AG04449 (cell line): Measurements from ENCODE around the gene GARIN3.

Experiments
- CTCF ChIA-PET: fragments of 350-600 bp; formaldehyde crosslinking; extraction: SDS; loops from one replicate; lab custom pipeline; 2021; ENCODE audit warnings: antibody characterized with exemption; lab: Yijun Ruan, JAX
- POLR2A ChIA-PET: fragments of 400-600, 350-600 bp; formaldehyde crosslinking; extraction: SDS; loops from one replicate; lab custom pipeline; 2020; ENCODE audit warnings: antibody characterized with exemption, inconsistent platforms; lab: Yijun Ruan, JAX
- DNase-seq: peaks from one replicate; pipeline ENCODE4 v3.0.0-alpha.2; 2010; ENCODE audit warnings: low read depth, low spot score
- H3K4me3 ChIP-seq: 2 replicates; pipeline ENCODE4 v1.5.1; 2011; ENCODE audit warnings: low read depth, mild to moderate bottlenecking, control low read depth, low read length
- CTCF ChIP-seq: IDR thresholded peaks from one replicate; pipeline ENCODE4 v1.5.1; 2011; ENCODE audit warnings: mild to moderate bottlenecking, moderate library complexity, low read length, control low read depth, inconsistent platforms; ENCODE audit not compliant: insufficient read depth; ENCODE audit errors: missing control alignments

The GARIN3 gene

DNA sequence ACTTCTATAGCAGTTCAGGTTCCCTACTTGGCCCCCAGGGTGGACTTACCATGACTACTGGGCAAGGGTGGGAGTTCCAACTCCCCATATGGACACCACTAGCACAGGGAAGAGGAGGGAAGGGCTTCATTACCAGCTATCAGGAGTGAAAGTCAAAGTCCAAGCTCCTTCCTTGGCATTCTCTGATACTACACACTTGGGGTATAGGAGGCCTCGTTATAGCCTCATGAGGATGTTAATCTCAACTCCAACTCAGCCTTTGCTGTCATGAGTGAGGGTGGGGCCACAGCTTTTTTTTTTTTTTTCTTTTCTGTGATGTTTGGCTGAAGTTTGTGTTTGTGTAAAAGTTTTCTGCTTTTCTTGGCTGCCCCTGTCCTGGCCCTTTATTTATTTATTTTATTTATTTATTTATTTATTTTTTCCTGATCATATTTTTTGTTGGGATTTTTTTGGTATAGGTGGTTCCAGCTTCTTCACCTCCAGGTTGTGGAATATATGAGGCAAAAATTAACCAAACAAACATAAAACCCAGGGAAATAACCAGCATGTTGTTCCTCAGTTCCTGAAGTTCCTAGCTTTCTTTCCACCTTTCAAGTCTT lies 8.7 kb downstream of the GARIN3 start:
- DNase-seq: no peak
- TF ChIP-seq CTCF: no peak
- POLR2A ChIA-PET: interaction anchor here (0.6 kb wide), 1 partner anchor 397 kb away, joined by 3 read pairs; no protein-coding TSS in a partner anchor
- CTCF ChIA-PET: interaction anchor here (0.6 to 2.8 kb wide), 2 partner anchors 9 to 10 kb away, joined by 3 to 22 read pairs; no protein-coding TSS in a partner anchor
- no peak overlapping the region for H3K4me3 ChIP-seq

- no peak for TF ChIP-seq CTCF
- ChIA-PET CTCF (interaction anchor here (1.1 to 1.8 kb wide), 3 partner anchors 10 to 144 kb away, joined by 3 to 5 read pairs (median 4); partner anchors contain the start of gene MED7), POLR2A (no interaction called here)
- no peak for DNase-seq
- H3K4me3 ChIP-seq: no peak overlapping the region
Observed at GRCh38 chr5:157155297-157155696, 10.8 kb downstream of the GARIN3 start.

GRCh38 chr5:157150995-157151394 lies 15.1 kb downstream of the GARIN3 start:
- DNase-seq: no peak
- H3K4me3 ChIP-seq: no peak overlapping the region
- no peak for TF ChIP-seq CTCF
- ChIA-PET CTCF (interaction anchor here (0.6 to 4.9 kb wide), 2 partner anchors 14 to 163 kb away, joined by 3 to 47 read pairs; no protein-coding TSS in a partner anchor), POLR2A (interaction anchor here (0.7 kb wide), 1 partner anchor 175 kb away, joined by 3 read pairs; no protein-coding TSS in a partner anchor)

DNA sequence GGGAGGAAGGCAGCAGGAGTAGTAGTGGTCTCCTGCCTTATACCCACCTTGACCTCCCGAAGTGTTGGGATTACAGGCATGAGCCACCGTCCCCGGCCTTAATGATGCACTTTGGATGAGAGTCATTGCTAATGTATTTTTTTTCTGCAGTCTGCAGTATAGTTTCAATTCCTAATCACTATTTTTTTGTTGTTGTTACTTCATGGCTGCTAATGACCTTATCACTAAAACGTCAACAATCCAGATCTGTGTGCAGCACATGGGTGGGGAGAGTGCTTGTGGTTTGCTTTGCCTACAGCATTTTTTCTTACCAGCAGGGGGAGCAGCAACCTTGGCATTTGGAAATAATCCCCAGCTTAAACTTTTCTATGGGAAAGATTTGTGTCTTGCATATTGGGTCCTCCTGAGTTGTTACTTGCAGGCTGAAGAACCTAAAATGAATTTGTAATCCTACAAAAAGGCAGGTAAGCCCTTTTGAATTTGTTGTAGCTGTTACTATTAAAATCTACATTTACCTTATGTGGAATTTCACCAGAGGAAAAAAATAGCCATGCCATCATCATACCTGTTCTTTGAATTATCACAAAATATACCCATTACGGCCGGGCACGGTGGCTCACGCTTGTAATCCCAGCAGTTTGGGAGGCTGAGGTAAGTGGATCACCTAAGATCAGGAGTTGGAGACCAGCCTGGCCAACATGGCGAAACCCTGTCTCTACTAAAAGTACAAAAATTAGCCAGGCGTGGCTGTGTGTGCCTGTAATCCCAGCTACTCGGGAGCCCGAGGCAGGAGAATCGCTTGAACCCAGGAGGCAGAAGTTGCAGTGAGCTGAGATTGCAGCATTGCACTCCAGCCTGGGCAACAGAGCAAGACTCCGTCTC lies 17.1 kb downstream of the GARIN3 start:
- POLR2A ChIA-PET: no interaction called here
- no peak for DNase-seq
- CTCF ChIA-PET: interaction anchor here (0.7 to 4.9 kb wide), 25 partner anchors 9 to 1983 kb away, joined by 3 to 47 read pairs (median 5); partner anchors contain the start of genes GARIN3 and LSM11
- TF ChIP-seq CTCF: peak; percentile 76
- no peak overlapping the region for H3K4me3 ChIP-seq

GRCh38 chr5:157143127-157143971 lies 22.7 kb downstream of the GARIN3 start:
- no peak for DNase-seq

More at GRCh38 chr5:157143127-157143971, 22.7 kb downstream of the GARIN3 start:
- ChIA-PET CTCF (interaction anchor here (0.9 to 2.8 kb wide), 4 partner anchors 10 to 166 kb away, joined by 3 to 22 read pairs (median 4); no protein-coding TSS in a partner anchor), POLR2A (interaction anchor here (0.7 kb wide), 2 partner anchors 110 to 1419 kb away, joined by 3 to 4 read pairs; no protein-coding TSS in a partner anchor)
- H3K4me3 ChIP-seq: peak overlapping the region; percentile 97
- TF ChIP-seq CTCF: no peak
